Measurements from ENCODE around the gene SLC2A6. TPM values are rescaled to one million over a fixed set of nuclear protein-coding genes. Genes with fewer than 3 reads are reported as not detected.

Gene SLC2A6
- total and polyA plus RNA-seq, 2 donors (not counting 1 experiment from before 2014, with no cell fraction given), result 7.6 to 9.1 TPM

GRCh38 chr9:133514460-133515239 is 35.8 kb upstream of the SLC2A6 start:
- Histone ChIP-seq H3K4me3 (replicated peaks in 1 of 4; ENCODE audit: control extremely low read depth in 1 of 4, insufficient read depth in 1 of 4, low read depth in 3 of 4, low read length in 4 of 4) (no peak overlapping the region), H3K9ac (ENCODE audit: insufficient read depth, low read length) (no peak overlapping the region), H2AFZ (ENCODE audit: low read length) (no peak overlapping the region), H3K27ac (ENCODE audit: insufficient read depth, low read length) (no peak overlapping the region), H3K9me3 (ENCODE audit: control insufficient read depth, insufficient read depth, low read depth, low read length) (peaks cover 3% of the 10 kb centered on the region), H3K27me3 (ENCODE audit: control insufficient read depth, insufficient read depth, low read length) (peaks cover 7% of the 10 kb centered on the region), H4K20me1 (ENCODE audit: control insufficient read depth, extremely low read depth, insufficient read depth, low read length) (no peaks in the 10 kb centered on the region), H3K4me2 (ENCODE audit: extremely low read depth, insufficient read depth, low read length) (no peak overlapping the region), H3K36me3 (ENCODE audit: control insufficient read depth, insufficient read depth, low read length) (no peaks in the 10 kb centered on the region), H3K79me2 (ENCODE audit: control insufficient read depth, insufficient read depth, low read length) (no peaks in the 10 kb centered on the region), H3K4me1 (ENCODE audit: control insufficient read depth, extremely low read depth, insufficient read depth, low read length) (no peaks in the 10 kb centered on the region)
- TF ChIP-seq EZH2 (IDR thresholded peaks at IDR 0.05; ENCODE audit: low read length, missing control alignments) (peak; percentile 35), CTCF (conservative IDR thresholded peaks at IDR 0.05 in 1 of 2, IDR thresholded peaks at IDR 0.05 in 1 of 2; ENCODE audit: low read depth in 1 of 2, low read length in 2 of 2) (no peak)
- DNase-seq (ENCODE audit: low read depth in 2 of 2), result no peak

- H3K27ac ChIP-seq (ENCODE audit: insufficient read depth, low read length), result no peak overlapping the region
- peaks cover 5% of the 10 kb centered on the region for H3K27me3 ChIP-seq (ENCODE audit: control insufficient read depth, insufficient read depth, low read length)
- no peaks in the 10 kb centered on the region for H3K36me3 ChIP-seq (ENCODE audit: control insufficient read depth, insufficient read depth, low read length)
- H2AFZ ChIP-seq (ENCODE audit: low read length), result no peak overlapping the region
- H3K4me3 ChIP-seq (replicated peaks in 1 of 4; ENCODE audit: control extremely low read depth in 1 of 4, insufficient read depth in 1 of 4, low read depth in 3 of 4, low read length in 4 of 4), result no peak overlapping the region
- no peaks in the 10 kb centered on the region for H4K20me1 ChIP-seq (ENCODE audit: control insufficient read depth, extremely low read depth, insufficient read depth, low read length)
- no peaks in the 10 kb centered on the region for H3K79me2 ChIP-seq (ENCODE audit: control insufficient read depth, insufficient read depth, low read length)
- H3K9ac ChIP-seq (ENCODE audit: insufficient read depth, low read length), result no peak overlapping the region
- no peak for DNase-seq (ENCODE audit: low read depth in 2 of 2)
- no peak overlapping the region for H3K4me2 ChIP-seq (ENCODE audit: extremely low read depth, insufficient read depth, low read length)
- H3K9me3 ChIP-seq (ENCODE audit: control insufficient read depth, insufficient read depth, low read depth, low read length), result peaks cover 3% of the 10 kb centered on the region
- no peaks in the 10 kb centered on the region for H3K4me1 ChIP-seq (ENCODE audit: control insufficient read depth, extremely low read depth, insufficient read depth, low read length)
- TF ChIP-seq EZH2 (IDR thresholded peaks at IDR 0.05; ENCODE audit: low read length, missing control alignments) (no peak), CTCF (conservative IDR thresholded peaks at IDR 0.05 in 1 of 2, IDR thresholded peaks at IDR 0.05 in 1 of 2; ENCODE audit: low read depth in 1 of 2, low read length in 2 of 2) (no peak)
Measured at GRCh38 chr9:133513214-133514100, 34.6 kb upstream of the SLC2A6 start.
